Thoracic aorta endothelial cell (primary cell): ENCODE measurements around the gene UPF3A. TPM values are rescaled to one million over a fixed set of nuclear protein-coding genes. Genes with fewer than 3 reads are reported as not detected.

Source experiments
- small RNA-seq: library from RNA; depleted of rRNA; stranded (forward); fragments of <200 nt; gene quantifications from one replicate; pipeline ENCODE3, GENCODE V24; 2012
- total RNA-seq: library from RNA; depleted of rRNA; stranded (reverse); fragments of >200 nt; gene quantifications from 2 replicates; pipeline ENCODE4 v1.2.3, GENCODE V29; 2012

UPF3A gene, protein sequence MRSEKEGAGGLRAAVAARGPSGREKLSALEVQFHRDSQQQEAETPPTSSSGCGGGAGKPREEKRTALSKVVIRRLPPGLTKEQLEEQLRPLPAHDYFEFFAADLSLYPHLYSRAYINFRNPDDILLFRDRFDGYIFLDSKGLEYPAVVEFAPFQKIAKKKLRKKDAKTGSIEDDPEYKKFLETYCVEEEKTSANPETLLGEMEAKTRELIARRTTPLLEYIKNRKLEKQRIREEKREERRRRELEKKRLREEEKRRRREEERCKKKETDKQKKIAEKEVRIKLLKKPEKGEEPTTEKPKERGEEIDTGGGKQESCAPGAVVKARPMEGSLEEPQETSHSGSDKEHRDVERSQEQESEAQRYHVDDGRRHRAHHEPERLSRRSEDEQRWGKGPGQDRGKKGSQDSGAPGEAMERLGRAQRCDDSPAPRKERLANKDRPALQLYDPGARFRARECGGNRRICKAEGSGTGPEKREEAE
- total RNA-seq: 28.7 and 35.3 TPM in 2 replicates

DNA sequence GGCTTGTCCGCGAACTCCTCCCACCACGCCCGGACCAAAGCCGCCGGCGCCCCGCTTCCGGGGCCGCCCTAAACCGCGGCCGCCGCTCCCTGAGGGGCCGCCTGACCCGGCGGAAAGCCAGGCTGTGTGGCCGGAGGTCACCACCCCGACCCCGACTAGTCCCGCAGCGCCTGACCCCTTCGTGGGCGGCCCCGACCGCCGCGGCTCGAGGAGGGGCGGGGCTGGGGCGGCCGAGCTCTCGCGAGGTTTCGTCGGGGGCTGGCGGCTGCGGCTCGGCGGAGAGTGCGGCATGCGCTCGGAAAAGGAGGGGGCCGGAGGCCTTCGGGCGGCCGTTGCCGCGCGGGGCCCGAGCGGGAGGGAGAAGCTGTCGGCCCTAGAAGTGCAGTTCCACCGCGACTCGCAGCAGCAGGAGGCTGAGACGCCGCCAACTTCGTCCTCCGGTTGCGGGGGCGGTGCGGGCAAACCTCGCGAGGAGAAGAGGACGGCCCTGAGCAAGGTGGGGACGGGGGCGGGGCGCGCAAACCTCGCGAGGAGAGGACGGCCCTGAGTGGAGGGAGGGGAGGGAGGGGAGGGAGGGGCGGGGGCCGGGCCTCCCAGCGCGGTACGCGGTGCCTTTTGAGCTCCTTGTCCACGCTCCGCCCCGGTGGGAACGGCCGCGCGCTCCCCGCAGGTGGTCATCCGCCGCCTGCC, at the start of gene UPF3A:
TSS of gene UPF3A (plus strand) at position 251 of the 690 bp plus-strand sequence. CDS start at position 290, 39 bp downstream.

DNA sequence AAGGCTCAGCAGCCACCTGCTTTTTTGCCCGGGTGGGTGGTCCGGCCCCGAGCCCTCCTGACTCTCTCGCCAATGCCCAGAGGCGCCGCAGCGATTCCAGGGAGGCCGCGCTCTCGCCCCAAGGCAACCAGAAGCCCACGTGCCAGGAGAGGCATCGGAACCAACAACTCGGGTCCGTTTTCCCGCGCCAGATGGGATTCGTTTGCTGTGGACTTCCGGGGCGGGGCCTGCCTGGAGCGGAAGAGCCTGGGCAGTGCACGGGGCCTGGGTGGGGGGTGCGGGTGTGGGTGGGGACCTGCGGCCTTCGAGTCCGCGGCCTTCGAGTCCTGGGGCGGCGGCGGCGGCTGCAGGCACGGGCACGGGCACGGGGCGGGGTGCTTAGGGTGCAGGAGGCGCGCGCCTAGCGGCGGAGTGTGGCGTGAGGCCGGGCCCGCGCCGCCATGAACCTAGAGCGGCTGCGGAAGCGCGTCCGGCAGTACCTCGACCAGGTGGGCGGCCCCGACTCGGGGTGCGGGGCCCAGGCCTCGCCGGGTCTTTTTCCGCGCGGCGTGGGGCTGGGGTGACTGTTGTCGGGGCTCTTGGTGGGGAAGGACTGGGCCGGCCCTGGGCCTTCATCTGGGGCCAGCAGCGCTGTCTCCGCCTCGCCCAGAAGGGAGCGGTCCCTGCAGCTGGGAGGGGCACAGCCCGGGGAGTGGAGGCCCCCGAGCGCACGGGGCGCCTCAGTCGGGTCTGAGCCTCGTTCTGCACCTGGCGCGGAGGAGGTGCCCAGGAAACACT, 46.6 kb upstream of the UPF3A start, which contains the start of gene CDC16:
TSS of gene CDC16 (plus strand) at position 253 of the 777 bp plus-strand sequence. CDS start at position 441, 188 bp downstream.

DNA sequence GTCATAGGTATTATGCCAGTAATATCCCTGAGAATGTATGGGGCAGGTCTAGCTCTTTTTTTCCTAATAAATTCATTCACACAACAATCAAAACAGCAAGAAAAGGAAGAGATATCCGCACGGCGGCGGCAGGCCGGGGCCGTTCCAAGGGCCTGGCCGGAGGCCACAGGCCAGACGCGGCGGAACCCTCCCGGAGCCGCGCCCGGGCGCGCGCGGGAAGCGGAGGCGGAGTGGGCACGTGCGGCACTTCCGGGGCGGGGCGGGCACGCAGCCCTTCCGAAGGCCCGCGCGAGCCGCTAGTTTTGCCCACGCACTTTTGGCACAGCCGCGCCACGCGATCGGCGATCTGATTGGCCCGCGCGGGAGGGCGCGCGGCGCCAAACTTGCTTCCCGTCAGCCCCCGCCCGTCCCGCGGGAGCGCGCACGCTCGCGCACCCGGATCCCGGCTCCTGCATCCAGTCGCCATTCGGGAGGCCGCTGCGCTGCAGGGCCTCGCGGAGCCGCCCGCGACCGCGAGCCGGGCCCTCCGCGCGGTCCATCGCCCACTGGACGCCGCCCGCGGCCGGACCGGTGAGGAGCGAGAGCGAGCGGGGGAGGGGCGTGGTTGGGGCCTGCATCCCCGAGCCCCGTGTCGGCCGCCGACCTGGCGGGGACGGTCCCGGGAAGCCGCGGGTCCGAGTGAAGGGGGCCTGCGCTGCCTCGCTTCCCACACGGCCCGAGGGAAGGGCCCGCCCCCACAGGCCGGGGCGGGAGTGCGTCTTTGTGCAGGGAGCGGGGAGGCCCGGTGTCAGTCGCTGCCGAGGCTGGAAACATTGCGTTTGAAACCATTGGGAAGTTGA, 32.9 kb downstream of the UPF3A start, which contains the start of gene CHAMP1:
TSS of gene CHAMP1 (plus strand) at position 430 of the 839 bp plus-strand sequence. CDS start 9,340 bp downstream, outside the sequence.

Small RNAs within 50 kb of the gene (small RNA-seq; reads per million reads assigned to genes)
- gene MIR4502: not detected
- gene MIR548AR: not detected

Other genes with a start within 250 kb of the UPF3A start
- gene RASA3, start 149.0 kb upstream of the UPF3A start, total RNA-seq: 45.3 and 47.6 TPM in 2 replicates
- gene CFAP97D2, start 102.3 kb upstream of the UPF3A start, total RNA-seq: not detected in 2 replicates
- 73.0 and 77.9 TPM in 2 replicates for gene CDC16, start 46.7 kb upstream of the UPF3A start, total RNA-seq
- gene CHAMP1, start 32.9 kb downstream of the UPF3A start, total RNA-seq: 17.3 and 20.5 TPM in 2 replicates